Lower leg skin (tissue), 4 donors: Measurements from ENCODE around the gene LEMD1. TPM values are rescaled to one million over a fixed set of nuclear protein-coding genes. Genes with fewer than 3 reads are reported as not detected.

Experiments
- DNase-seq, 2 donors: peaks; one replicate each; pipeline ENCODE4 v3.0.0-alpha.2; 2019; ENCODE audit warnings: low spot score in 2 of 2
- H3K4me3 ChIP-seq: fragments of 200-600 bp; sonication (generic); 2 replicates; pipeline ENCODE4 v1.5.1; 2017; ENCODE audit warnings: mild to moderate bottlenecking, low read depth; ENCODE audit not compliant: poor library complexity, severe bottlenecking
- CTCF ChIP-seq, 3 donors: fragments of 450-650 bp; IDR thresholded peaks; one replicate each; pipeline ENCODE4 v1.5.1; 2016; ENCODE audit warnings: antibody characterized with exemption in 3 of 3, mild to moderate bottlenecking in 3 of 3, moderate library complexity in 2 of 3
- POLR2A ChIP-seq, 2 donors: fragments of 450-650 bp; IDR thresholded peaks; one replicate each; pipeline ENCODE4 v1.6.1; 2016 to 2017; ENCODE audit warnings: antibody characterized with exemption in 2 of 2, mild to moderate bottlenecking in 1 of 2, moderate library complexity in 1 of 2
- WGBS, 2 donors: methylation state at CpG; one replicate each; pipeline ENCODE4 v1.1.5; 2018; 5-methylcytosine and 5-hydroxymethylcytosine counted together
- intact Hi-C: fragments of 100-400 bp; cut with DNase I; formaldehyde crosslinking; loops from one replicate; pipeline ENCODE4 v1.15.0; 2023; ENCODE audit warnings: low total_unique reads
- total RNA-seq, 4 donors: library from RNA; depleted of rRNA; stranded (reverse); fragments of >200 nt; gene quantifications; one replicate each; pipeline ENCODE4 v1.1.0, GENCODE V29; 2016

The LEMD1 gene
- total RNA-seq, 4 donors from 2014 or later = not detected

- TF ChIP-seq POLR2A (IDR thresholded peaks at IDR 0.05) (no peak), CTCF (IDR thresholded peaks at IDR 0.05) (no peak)
- intact Hi-C loops = no loop called here
- 58 to 61% methylated on average over 5 of the region's 5 CpGs for WGBS, 2 donors
- no peak for DNase-seq
- H3K4me3 ChIP-seq = no peak overlapping the region
These were observed 31.1 kb upstream of the LEMD1 start for GRCh38 chr1:205452933-205453332.

DNA sequence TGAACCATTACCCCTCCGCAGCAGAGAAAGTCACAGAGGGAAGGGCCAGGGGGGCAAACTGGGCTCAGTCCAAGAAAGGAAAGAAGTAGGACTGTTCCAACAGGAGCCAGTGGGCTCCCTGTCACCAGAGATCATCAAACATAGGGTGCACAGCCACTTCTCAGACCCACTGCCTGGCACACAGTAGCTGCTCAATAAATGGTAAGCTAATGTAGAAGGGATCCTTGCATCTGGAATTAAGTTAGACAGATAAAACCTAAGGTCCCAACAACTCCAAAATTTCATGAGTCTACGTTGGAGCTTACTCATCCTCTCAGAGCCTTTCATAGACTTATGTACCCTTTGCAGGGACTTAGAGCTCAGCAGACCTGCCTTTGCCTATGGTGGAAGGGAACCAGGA lies 30.5 kb upstream of the LEMD1 start:
- DNase-seq = no peak
- 53 to 64% methylated on average over 2 of the region's 2 CpGs for WGBS, 2 donors
- no peak for TF ChIP-seq CTCF (IDR thresholded peaks at IDR 0.05)
- no peak for TF ChIP-seq POLR2A (IDR thresholded peaks at IDR 0.05)
- no peak overlapping the region for H3K4me3 ChIP-seq
- intact Hi-C loops = no loop called here

DNA sequence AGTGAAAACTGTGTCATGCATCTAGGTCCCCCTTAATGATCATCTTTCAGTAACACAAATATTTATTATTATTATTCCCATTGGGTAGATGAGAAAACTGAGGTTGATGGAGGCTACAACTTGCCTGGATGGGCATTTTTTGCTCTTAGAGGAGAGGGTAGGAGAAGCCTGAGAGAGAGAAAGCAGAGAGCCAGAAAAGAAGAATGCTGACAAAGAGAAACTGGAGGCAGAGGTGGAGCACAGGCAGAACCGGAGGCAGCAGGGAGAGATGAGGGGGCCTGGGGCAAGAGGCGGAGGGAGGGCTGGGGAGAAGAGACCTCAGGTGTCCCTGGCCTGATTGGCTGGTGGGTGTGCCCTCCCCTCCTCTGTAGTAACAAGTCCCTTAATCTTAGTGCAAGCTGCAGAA lies 29.9 kb upstream of the LEMD1 start:
- 29 to 46% methylated on average over 2 of the region's 2 CpGs for WGBS, 2 donors
- TF ChIP-seq CTCF (IDR thresholded peaks at IDR 0.05) = no peak
- no peak for TF ChIP-seq POLR2A (IDR thresholded peaks at IDR 0.05)
- intact Hi-C loops = no loop called here
- no peak for DNase-seq
- no peak overlapping the region for H3K4me3 ChIP-seq

DNA sequence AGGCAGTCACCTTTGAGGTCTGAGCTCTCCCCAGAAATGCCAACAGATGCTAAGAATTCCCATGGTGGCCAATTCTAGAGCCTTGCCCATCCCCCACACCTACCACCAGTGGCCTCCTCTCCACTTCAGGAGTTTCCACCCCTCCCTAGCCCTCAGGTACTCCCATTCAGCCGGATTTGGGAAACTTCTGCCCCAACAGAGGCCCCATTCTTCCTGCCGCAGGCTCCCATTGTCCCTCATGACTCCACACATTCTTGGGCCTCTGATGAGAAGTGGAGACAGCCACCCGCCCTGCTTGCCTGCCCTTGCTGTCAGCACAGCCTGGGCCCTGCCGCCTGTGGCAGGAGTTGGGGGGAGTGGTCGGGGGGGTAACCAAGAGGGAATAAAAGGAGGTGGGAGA lies 29.3 kb upstream of the LEMD1 start:
- intact Hi-C loops = no loop called here
- no peak overlapping the region for H3K4me3 ChIP-seq
- WGBS, 2 donors = 40 to 47% methylated on average over 5 of the region's 5 CpGs
- TF ChIP-seq POLR2A (IDR thresholded peaks at IDR 0.05) = no peak
- no peak for TF ChIP-seq CTCF (IDR thresholded peaks at IDR 0.05)
- no peak for DNase-seq

GRCh38 chr1:205450448-205450847 lies 28.6 kb upstream of the LEMD1 start:
- WGBS, 2 donors = 40 to 64% methylated on average over 4 of the region's 4 CpGs
- no peak for DNase-seq
- intact Hi-C loops = no loop called here
- TF ChIP-seq POLR2A (IDR thresholded peaks at IDR 0.05) (no peak), CTCF (IDR thresholded peaks at IDR 0.05) (no peak)
- no peak overlapping the region for H3K4me3 ChIP-seq

DNA sequence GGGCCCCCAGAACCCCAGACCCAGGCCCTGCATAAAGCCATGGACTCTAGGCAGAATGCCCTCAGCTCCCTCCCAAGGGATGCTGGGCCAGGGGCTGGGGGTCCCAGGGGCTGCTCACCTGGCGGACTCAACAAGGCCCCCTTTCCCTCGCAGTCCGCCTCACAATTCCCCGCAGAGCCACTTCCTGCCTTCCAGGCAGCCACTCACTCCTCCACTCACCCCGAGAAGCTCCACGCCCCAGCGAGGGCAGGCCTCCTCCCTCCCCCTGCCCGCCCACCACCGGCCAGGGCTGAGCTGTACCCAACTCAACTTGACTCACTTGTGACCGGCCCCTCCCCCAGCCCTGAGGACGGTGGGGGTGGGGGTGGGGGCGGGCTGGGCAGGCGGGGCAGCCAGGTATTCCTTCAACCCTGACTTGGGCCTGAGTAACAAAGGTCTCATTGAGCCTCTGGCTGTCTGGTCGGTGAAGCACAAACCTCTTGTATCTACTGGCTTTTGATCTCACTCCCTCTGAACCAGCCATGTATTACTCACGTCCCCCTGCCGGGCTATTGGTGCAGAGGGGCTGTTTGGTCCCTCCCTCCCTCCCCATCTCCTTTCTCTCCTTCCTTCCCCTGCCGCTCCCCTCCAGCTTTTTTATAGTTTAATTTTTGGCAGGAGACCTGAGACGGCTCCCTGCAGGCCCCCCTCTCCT lies 28.0 kb upstream of the LEMD1 start:
- WGBS, 2 donors = 27 to 28% methylated on average over 12 to 18 of the region's 18 CpGs
- H3K4me3 ChIP-seq = no peak overlapping the region
- intact Hi-C loops = no loop called here
- no peak for TF ChIP-seq POLR2A (IDR thresholded peaks at IDR 0.05)
- TF ChIP-seq CTCF (IDR thresholded peaks at IDR 0.05) = no peak
- no peak for DNase-seq
